HFF-Myc (cell line): Measurements from ENCODE around the gene GNB1L.

Experiments used
- DNase-seq: peaks from one replicate; pipeline ENCODE4 v3.0.0-alpha.2; 2011; ENCODE audit warnings: low read depth; ENCODE audit errors: extremely low read depth
- H3K4me3 ChIP-seq: replicated peaks from 2 replicates; pipeline ENCODE4 v1.5.1; 2011; ENCODE audit warnings: low read depth, mild to moderate bottlenecking, control low read depth, low read length
- CTCF ChIP-seq: IDR thresholded peaks from 2 replicates; pipeline ENCODE4 v1.5.1; 2012; ENCODE audit warnings: mild to moderate bottlenecking, low read depth, low read length, control low read depth; ENCODE audit errors: missing control alignments

Gene GNB1L

GRCh38 chr22:19764299-19764593, 90.4 kb downstream of the GNB1L start:
- DNase-seq = no peak
- no peak overlapping the region for H3K4me3 ChIP-seq
- no peak for TF ChIP-seq CTCF

- H3K4me3 ChIP-seq = no peak overlapping the region
- no peak for DNase-seq
- no peak for TF ChIP-seq CTCF
These were observed 91.0 kb downstream of the GNB1L start for GRCh38 chr22:19763458-19764298.

- no peak for TF ChIP-seq CTCF
- H3K4me3 ChIP-seq = peak overlapping the region; percentile 44
- DNase-seq = no peak
These were observed 91.9 kb downstream of the GNB1L start for GRCh38 chr22:19762568-19763457.

GRCh38 chr22:19761725-19762567, 92.7 kb downstream of the GNB1L start:
- no peak for TF ChIP-seq CTCF
- peak overlapping the region; percentile 44 for H3K4me3 ChIP-seq
- no peak for DNase-seq

GRCh38 chr22:19760951-19761724, 93.5 kb downstream of the GNB1L start:
- no peak for DNase-seq
- no peak for TF ChIP-seq CTCF
- peak overlapping the region; percentile 44 for H3K4me3 ChIP-seq
